Naive B cell (primary cell): ENCODE measurements around the gene PPM1G. TPM values are rescaled to one million over a fixed set of nuclear protein-coding genes. Genes with fewer than 3 reads are reported as not detected.

Source experiments
- polyA plus RNA-seq, 6 donors: library from polyadenylated mRNA; unstranded; fragments of 300-500 nt; fragmentation: Illumina TruSeq; gene quantifications; one replicate each; pipeline ENCODE4 v1.2.3, GENCODE V29; 2021; ENCODE audit warnings: low read depth in 6 of 6

PPM1G gene
- polyA plus RNA-seq, 6 donors from 2014 or later: 67.1 to 105 (median 73.2) TPM

Other genes starting within 250 kb of the PPM1G start
- 100 to 1,000 TPM; 296 to 424 (median 357) TPM for gene ATRAID, start 197.6 kb downstream of the PPM1G start, polyA plus RNA-seq
- gene SLC5A6, start 197.3 kb downstream of the PPM1G start, polyA plus RNA-seq: 10 to 100 TPM; 15.4 to 55.3 (median 22.4) TPM
- gene CAD, start 192.2 kb downstream of the PPM1G start, polyA plus RNA-seq: 10 to 100 TPM in 5 of 6 donors, 1 to 10 TPM in 1; 5.4 to 20.7 (median 14.0) TPM
- under 1 TPM in 2 of 6 donors, not detected in 4; 0.06 to 0.16 TPM for gene SLC30A3, start 146.5 kb downstream of the PPM1G start, polyA plus RNA-seq
- gene DNAJC5G, start 134.2 kb downstream of the PPM1G start, polyA plus RNA-seq: not detected
- not detected for gene TRIM54, start 127.2 kb downstream of the PPM1G start, polyA plus RNA-seq
- 1 to 10 TPM in 1 of 6 donors, under 1 TPM in 3, not detected in 2; 0.55 to 1.4 (median 0.91) TPM for gene UCN, start 101.1 kb downstream of the PPM1G start, polyA plus RNA-seq
- gene MPV17, start 86.5 kb downstream of the PPM1G start, polyA plus RNA-seq: 100 to 1,000 TPM; 133 to 234 (median 151) TPM
- gene GTF3C2, start 52.8 kb downstream of the PPM1G start, polyA plus RNA-seq: 10 to 100 TPM; 31.8 to 50.6 (median 39.9) TPM
- 10 to 100 TPM; 16.3 to 38.9 (median 30.3) TPM for gene EIF2B4, start 39.3 kb downstream of the PPM1G start, polyA plus RNA-seq
- gene SNX17, start 39.0 kb downstream of the PPM1G start, polyA plus RNA-seq: 100 to 1,000 TPM; 216 to 307 (median 256) TPM
- 1 to 10 TPM in 5 of 6 donors, not detected in 1; 2.2 to 6.5 (median 3.7) TPM for gene ZNF513, start 28.9 kb downstream of the PPM1G start, polyA plus RNA-seq
- gene NRBP1, start 19.0 kb upstream of the PPM1G start, polyA plus RNA-seq: 10 to 100 TPM; 45.3 to 76.5 (median 59.4) TPM
- gene KRTCAP3, start 32.8 kb upstream of the PPM1G start, polyA plus RNA-seq: 1 to 10 TPM in 4 of 6 donors, under 1 TPM in 1, not detected in 1; 1.00 to 8.3 (median 3.9) TPM
- 1 to 10 TPM in 5 of 6 donors, under 1 TPM in 1; 0.47 to 7.5 (median 3.2) TPM for gene IFT172, start 80.2 kb upstream of the PPM1G start, polyA plus RNA-seq
- under 1 TPM in 3 of 6 donors, not detected in 3; 0.17 to 0.65 (median 0.33) TPM for gene FNDC4, start 85.6 kb upstream of the PPM1G start, polyA plus RNA-seq
- not detected for gene GCKR, start 87.2 kb upstream of the PPM1G start, polyA plus RNA-seq
- gene ZNF512, start 173.5 kb upstream of the PPM1G start, polyA plus RNA-seq: 10 to 100 TPM; 28.0 to 42.1 (median 36.0) TPM
- 1 to 10 TPM; 1.3 to 2.6 (median 1.8) TPM for gene CCDC121, start 219.4 kb upstream of the PPM1G start, polyA plus RNA-seq
- 10 to 100 TPM; 50.3 to 89.4 (median 62.2) TPM for gene GPN1, start 219.5 kb upstream of the PPM1G start, polyA plus RNA-seq